ENCODE measurements around the gene INHA.

GRCh38 chr2:219544567-219544966, 27.5 kb upstream of the INHA start:
- TF ChIP-seq ARNT (IDR thresholded peaks at IDR 0.05) (no peak), FOXA1 (IDR thresholded peaks at IDR 0.05) (no peak), ELF4 (IDR thresholded peaks at IDR 0.05) (no peak), FOXM1 (IDR thresholded peaks at IDR 0.05; ENCODE audit: borderline replicate concordance) (no peak)
